ENCODE data around the gene TCL1A.
"Not testable (repeated sequence)": the region's sequence is repeated elsewhere in the genome, so short reads cannot be mapped to it uniquely, and the experiment has no call there.

Gene TCL1A, protein sequence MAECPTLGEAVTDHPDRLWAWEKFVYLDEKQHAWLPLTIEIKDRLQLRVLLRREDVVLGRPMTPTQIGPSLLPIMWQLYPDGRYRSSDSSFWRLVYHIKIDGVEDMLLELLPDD

DNA sequence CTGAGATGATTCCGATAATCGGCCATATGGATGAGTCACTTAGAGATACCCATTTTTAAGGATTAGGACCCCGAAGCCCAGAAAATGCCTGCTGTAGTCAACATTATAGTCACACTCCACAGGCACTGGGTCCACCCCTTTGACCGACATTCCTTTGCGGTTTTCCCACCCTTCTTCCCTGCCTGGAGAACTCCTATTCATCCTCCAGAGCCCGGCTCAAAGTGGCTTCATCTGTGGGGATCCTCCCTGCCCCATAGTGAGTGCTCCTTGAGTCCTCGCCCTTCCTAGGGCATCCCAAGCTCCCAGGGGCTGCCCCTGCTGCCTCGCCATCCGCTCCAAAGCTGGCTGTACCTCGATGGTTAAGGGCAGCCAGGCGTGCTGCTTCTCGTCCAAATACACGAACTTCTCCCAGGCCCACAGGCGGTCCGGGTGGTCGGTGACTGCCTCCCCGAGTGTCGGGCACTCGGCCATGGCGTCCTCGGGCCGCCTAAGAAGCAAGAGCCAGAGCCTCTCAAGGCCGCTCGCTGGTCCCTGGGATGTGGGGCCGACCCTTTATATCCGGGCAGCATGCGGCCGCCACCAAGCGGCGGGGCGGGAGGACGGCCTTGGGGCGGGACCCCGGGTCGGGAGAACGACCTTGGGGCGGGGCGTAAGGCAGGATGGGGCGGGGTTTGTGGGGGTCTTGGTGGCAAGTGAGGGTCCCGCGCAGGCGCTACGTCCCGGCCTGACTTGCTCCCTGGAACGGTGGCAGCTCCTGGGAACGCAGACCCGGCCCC lies at the start of gene TCL1A:
TSS of gene TCL1A (minus strand) at position 530 of the 776 bp plus-strand sequence. CDS start at position 471, 59 bp downstream.
- DNase-seq (ENCODE audit: low read depth, low spot score) = no peak

DNA sequence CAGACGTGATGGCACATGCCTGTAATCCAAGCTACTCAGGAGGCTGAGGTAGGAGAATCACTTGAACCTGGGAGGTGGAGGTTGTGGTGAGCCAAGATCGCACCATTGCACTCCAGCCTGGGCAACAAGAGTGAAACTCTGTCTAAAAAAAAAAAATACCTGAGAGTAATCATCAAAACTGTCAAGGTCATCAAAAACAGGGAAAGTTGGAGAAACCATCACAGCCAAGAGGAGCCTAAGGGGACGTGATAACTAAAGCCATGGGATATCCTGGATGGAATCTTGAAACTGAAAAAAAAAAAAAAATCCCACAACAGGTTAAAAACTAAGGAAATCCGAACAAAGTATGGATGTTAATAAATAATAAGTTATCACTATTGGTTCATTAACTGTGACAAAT lies 49.1 kb upstream of the TCL1A start:
- not testable (repeated sequence) for DNase-seq (ENCODE audit: low read depth, low spot score)

GRCh38 chr14:95761436-95761835 lies 47.5 kb upstream of the TCL1A start:
- no peak for DNase-seq (ENCODE audit: low read depth, low spot score)

GRCh38 chr14:95760596-95760995 lies 46.7 kb upstream of the TCL1A start:
- no peak for DNase-seq (ENCODE audit: low read depth, low spot score)

GRCh38 chr14:95759941-95760340 lies 46.0 kb upstream of the TCL1A start:
- no peak for DNase-seq (ENCODE audit: low read depth, low spot score)

- DNase-seq (ENCODE audit: low read depth, low spot score) = no peak
These were observed 44.4 kb upstream of the TCL1A start for GRCh38 chr14:95758331-95758730.

DNA sequence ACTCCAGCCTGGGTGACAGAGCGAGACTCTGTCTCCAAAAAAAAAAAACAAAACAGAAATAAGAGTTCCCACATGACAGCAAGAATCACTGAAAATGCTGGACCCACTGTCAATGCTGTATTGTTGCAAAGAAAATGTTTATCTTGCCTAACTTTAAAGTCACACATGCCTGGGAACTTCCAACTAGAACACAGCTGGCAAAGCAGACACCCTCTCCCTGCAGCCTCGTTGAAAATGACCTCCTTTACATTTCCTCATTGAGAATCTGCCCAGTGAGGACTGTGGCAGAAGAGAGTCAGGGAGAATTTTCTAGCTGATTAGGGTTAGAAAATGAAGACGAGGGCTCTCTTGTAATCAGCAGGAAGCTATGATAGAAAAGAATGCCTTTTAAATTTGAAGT lies 42.8 kb upstream of the TCL1A start:
- DNase-seq (ENCODE audit: low read depth, low spot score) = no peak

GRCh38 chr14:95756127-95756526 lies 42.2 kb upstream of the TCL1A start:
- DNase-seq (ENCODE audit: low read depth, low spot score) = no peak

- DNase-seq (ENCODE audit: low read depth, low spot score) = no peak
These were observed 27.9 kb upstream of the TCL1A start for GRCh38 chr14:95741781-95742180.

- DNase-seq (ENCODE audit: low read depth, low spot score) = no peak
These were observed 27.1 kb upstream of the TCL1A start for GRCh38 chr14:95741038-95741490.

GRCh38 chr14:95739356-95739755 lies 25.4 kb upstream of the TCL1A start:
- no peak for DNase-seq (ENCODE audit: low read depth, low spot score)

- no peak for DNase-seq (ENCODE audit: low read depth, low spot score)
These were observed 19.3 kb upstream of the TCL1A start for GRCh38 chr14:95733212-95733611.

DNA sequence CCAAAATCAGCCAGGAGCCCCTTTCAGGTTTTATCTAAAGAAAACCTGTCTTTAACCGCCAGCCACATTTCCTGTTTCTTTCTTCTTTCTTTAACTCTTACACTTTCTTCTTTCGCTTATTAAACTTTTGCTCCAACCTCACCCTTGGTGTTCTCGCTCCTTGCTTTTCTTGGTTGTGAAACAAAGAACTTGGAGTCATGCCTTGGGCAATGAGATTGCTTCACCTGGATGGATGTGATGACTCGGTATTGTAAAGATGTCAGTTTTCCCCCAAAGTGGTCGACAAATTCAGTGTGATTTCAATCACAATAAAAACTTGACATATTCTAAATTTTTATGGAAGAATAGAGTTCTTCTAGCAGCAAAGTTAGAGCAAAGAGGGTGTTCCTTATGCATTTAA lies 16.2 kb upstream of the TCL1A start:
- DNase-seq (ENCODE audit: low read depth, low spot score) = no peak

DNA sequence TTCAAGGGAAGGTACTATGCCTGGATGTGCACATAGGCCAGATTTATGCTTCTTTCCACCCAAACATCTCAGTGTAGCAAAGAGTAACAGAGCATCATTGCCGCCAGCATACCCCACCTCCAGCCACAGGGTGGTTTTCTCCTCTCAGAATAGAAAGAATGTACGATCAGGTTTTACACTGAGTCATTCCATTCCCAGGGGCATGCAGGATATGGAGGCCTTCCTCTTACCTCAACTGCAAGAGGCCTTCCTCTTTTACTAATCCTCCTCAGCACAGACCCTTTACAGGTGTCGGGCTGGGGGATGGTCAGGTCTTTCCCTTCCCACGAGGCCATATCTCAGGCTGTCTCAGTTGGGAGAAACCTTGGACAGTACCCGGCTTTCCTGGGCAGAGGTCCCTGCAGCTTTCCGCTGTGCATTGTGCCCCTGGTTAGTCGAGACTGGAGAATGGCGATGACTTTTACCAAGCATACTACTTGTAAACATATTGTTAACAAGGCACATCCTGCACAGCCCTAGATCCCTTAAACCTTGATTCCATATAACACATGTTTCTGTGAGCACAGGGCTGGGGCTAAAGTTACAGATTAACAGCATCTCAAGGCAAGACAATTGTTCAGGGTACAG lies 15.6 kb upstream of the TCL1A start:
- not testable (repeated sequence) for DNase-seq (ENCODE audit: low read depth, low spot score)

- no peak for DNase-seq (ENCODE audit: low read depth, low spot score)
These were observed 13.3 kb upstream of the TCL1A start for GRCh38 chr14:95727056-95727700.

GRCh38 chr14:95725685-95726336 lies 11.9 kb upstream of the TCL1A start:
- DNase-seq (ENCODE audit: low read depth, low spot score) = no peak

- no peak for DNase-seq (ENCODE audit: low read depth, low spot score)
These were observed 8.7 kb upstream of the TCL1A start for GRCh38 chr14:95722525-95723190.

GRCh38 chr14:95712398-95712797 lies 1.5 kb downstream of the TCL1A start:
- no peak for DNase-seq (ENCODE audit: low read depth, low spot score)

- no peak for DNase-seq (ENCODE audit: low read depth, low spot score)
These were observed 2.3 kb downstream of the TCL1A start for GRCh38 chr14:95711476-95712176.

- no peak for DNase-seq (ENCODE audit: low read depth, low spot score)
These were observed 3.8 kb downstream of the TCL1A start for GRCh38 chr14:95710106-95710505.

DNA sequence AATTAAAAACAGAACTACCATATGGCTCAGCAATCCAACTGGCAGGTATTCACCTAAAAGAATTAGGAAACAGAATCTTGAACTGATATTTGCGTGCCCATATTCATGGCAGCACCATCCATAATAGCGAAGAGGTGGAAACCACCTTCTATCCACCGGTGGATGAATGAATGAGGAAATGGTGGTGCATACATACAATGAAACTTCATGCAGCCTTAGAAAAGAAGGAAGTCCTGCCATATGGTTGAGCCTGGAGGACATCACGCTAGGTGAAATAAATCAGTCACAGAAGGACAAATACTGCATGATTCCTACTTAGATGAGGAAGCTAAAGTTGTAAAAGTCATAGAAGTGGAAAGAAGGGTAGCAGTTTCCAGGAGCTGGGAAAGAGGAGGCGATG lies 6.6 kb downstream of the TCL1A start:
- DNase-seq (ENCODE audit: low read depth, low spot score) = no peak

Measured in iPS DF 19.7 (cell line).